AG04450 (cell line): ENCODE measurements around the gene CENPE. TPM values are rescaled to one million over a fixed set of nuclear protein-coding genes. Genes with fewer than 3 reads are reported as not detected.

Source experiments
- CTCF ChIA-PET: fragments of 300-600, 350-600 bp; formaldehyde crosslinking; extraction: SDS; loops from one replicate; lab custom pipeline; 2022; ENCODE audit warnings: antibody characterized with exemption, inconsistent platforms; lab: Charles Lee
- POLR2A ChIA-PET: fragments of 350-600 bp; formaldehyde crosslinking; extraction: SDS; loops from one replicate; lab custom pipeline; 2021; ENCODE audit warnings: antibody characterized with exemption, inconsistent platforms; lab: Yijun Ruan, JAX
- DNase-seq: peaks from one replicate; pipeline ENCODE4 v3.0.0-alpha.2; 2011; ENCODE audit warnings: low read depth, low spot score
- H3K27ac ChIP-seq: one replicate; pipeline ENCODE4 v1.5.1; 2012; ENCODE audit warnings: low read depth, low read length, control low read depth
- H3K27me3 ChIP-seq: one replicate; pipeline ENCODE4 v1.6.0; 2012; ENCODE audit warnings: low read length; ENCODE audit not compliant: control insufficient read depth, insufficient read depth
- H3K4me3 ChIP-seq: 2 replicates; pipeline ENCODE4 v1.5.1; 2011; ENCODE audit warnings: mild to moderate bottlenecking, low read depth, low read length, control low read depth
- H3K9me3 ChIP-seq: 2 replicates; pipeline ENCODE4 v1.5.1; 2012; ENCODE audit warnings: low read length; ENCODE audit not compliant: control insufficient read depth, insufficient read depth
- polyA plus RNA-seq: library from polyadenylated mRNA; depleted of rRNA; stranded (reverse); fragments of >200 nt; gene quantifications from 2 replicates; pipeline ENCODE4 v1.2.3, GENCODE V29; 2011
- TF ChIP-seq, protein P1 (sequence below): IDR thresholded peaks from 2 replicates; pipeline ENCODE4 v1.5.1; 2011; ENCODE audit warnings: low read depth, low read length, control low read depth, inconsistent platforms

The CENPE gene
- polyA plus RNA-seq, 1 experiment, result 4.5 TPM

DNA sequence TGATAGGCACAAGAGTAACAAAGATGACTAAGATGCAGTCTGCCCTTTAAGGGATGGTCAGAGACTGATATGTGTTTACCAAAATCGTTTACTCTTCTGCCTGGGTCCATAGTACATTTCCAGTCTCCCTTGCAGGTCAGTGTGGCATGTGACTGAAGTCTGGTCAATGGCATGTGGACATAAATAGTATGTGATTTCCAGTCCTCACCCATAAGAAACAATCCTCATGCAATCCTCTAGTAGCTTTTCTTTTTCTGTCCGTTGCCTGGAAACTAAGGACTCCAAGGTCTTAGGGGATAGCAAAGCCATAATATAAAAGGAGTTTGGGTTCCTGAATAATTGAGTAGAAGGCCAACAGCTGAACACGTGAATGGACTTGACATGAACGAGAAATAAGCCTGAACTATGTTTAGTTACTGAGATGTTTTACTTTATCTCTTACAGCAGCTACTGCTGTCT is 122.7 kb downstream of the CENPE start:
- H3K9me3 ChIP-seq, result no peaks in the 10 kb centered on the region
- no peak for DNase-seq
- POLR2A ChIA-PET, result interaction anchor here (1.1 to 1.6 kb wide), 2 partner anchors 206 to 248 kb away, joined by 4 to 5 read pairs; partner anchors contain the start of gene CISD2
- peak overlapping the region; percentile 70 for H3K4me3 ChIP-seq
- no peak overlapping the region for H3K27ac ChIP-seq
- CTCF ChIA-PET, result interaction anchor here (0.8 to 9.6 kb wide), 4 partner anchors 16 to 29 kb away, joined by 3 to 72 read pairs (median 4); no protein-coding TSS in a partner anchor
- no peaks in the 10 kb centered on the region for H3K27me3 ChIP-seq
- TF ChIP-seq, protein P1, sequence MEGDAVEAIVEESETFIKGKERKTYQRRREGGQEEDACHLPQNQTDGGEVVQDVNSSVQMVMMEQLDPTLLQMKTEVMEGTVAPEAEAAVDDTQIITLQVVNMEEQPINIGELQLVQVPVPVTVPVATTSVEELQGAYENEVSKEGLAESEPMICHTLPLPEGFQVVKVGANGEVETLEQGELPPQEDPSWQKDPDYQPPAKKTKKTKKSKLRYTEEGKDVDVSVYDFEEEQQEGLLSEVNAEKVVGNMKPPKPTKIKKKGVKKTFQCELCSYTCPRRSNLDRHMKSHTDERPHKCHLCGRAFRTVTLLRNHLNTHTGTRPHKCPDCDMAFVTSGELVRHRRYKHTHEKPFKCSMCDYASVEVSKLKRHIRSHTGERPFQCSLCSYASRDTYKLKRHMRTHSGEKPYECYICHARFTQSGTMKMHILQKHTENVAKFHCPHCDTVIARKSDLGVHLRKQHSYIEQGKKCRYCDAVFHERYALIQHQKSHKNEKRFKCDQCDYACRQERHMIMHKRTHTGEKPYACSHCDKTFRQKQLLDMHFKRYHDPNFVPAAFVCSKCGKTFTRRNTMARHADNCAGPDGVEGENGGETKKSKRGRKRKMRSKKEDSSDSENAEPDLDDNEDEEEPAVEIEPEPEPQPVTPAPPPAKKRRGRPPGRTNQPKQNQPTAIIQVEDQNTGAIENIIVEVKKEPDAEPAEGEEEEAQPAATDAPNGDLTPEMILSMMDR, result no peak

DNA sequence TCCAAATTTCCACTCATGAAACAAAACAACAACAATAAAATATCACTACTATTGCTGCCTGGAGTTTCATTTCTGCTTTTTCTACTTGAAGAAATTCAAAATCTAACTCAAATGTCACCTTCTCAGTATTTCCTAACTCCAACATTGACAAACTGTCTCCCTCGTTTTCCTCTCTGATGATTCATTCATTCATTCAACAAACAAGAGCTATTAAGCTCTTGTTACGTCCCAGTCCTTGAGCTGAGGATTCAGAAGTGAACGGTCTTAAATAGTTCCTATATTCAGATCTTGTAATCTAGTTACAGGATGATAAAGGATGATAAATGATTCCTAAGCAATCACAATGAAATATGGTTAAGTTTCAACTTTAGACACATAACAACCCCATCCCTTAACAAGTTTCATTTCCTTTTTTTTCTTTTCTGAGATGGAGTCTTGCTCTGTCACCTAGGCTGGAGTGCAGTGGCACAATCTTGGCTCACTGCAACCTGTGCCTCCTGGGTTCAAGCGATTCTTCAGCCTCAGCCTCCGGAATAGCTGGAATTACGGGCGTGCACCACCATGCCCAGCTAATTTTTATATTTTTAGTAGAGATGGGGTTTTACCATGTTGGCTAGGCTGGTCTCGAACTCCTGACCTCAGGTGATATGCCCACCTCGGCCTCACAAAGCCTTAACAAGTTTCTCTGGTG is 123.3 kb downstream of the CENPE start:
- CTCF ChIA-PET, result interaction anchor here (0.8 to 9.6 kb wide), 4 partner anchors 17 to 29 kb away, joined by 3 to 72 read pairs (median 4); no protein-coding TSS in a partner anchor
- TF ChIP-seq, protein P1, result no peak
- Histone ChIP-seq H3K27me3 (no peaks in the 10 kb centered on the region), H3K27ac (no peak overlapping the region), H3K9me3 (no peaks in the 10 kb centered on the region), H3K4me3 (peak overlapping the region; percentile 70; the same call in 1 of the 2 replicates)
- POLR2A ChIA-PET, result interaction anchor here (1.1 to 1.6 kb wide), 2 partner anchors 206 to 247 kb away, joined by 4 to 5 read pairs; partner anchors contain the start of gene CISD2
- no peak for DNase-seq

DNA sequence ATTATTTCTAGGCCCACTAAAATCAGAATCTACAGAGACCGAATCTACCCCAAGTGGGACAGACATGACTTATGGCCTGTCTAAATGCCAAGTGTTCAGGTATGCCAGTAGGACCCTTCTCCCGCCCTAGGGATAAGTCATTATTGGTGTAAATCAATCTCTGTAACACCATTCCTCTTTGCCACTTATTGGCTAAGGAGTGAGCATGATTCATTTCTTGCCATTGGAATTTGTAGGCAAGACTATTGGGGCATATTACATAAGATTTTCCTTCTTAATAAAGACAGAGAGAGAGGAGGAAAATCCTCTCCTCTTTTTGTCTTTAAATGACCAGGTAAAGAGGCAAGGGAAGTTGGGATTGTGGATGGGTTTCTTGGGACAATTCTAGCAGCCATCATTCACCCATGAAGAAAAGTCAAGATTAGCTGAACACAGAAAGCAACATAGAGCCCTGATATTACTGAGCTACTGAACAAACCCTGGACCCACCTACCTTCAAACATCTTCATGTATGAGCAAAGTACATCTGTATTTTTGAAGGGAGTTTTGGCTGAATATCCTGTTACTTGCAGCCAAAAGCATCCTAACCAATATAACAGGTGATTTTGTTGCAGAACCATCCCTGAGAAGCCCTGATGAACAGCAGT is 124.2 kb downstream of the CENPE start:
- Histone ChIP-seq H3K4me3 (no peak overlapping the region), H3K9me3 (no peaks in the 10 kb centered on the region), H3K27ac (no peak overlapping the region), H3K27me3 (no peaks in the 10 kb centered on the region)
- TF ChIP-seq, protein P1, result no peak
- ChIA-PET POLR2A (no interaction called here), CTCF (interaction anchor here (0.5 to 9.6 kb wide), 4 partner anchors 18 to 602 kb away, joined by 4 to 72 read pairs (median 6); no protein-coding TSS in a partner anchor)
- no peak for DNase-seq

DNA sequence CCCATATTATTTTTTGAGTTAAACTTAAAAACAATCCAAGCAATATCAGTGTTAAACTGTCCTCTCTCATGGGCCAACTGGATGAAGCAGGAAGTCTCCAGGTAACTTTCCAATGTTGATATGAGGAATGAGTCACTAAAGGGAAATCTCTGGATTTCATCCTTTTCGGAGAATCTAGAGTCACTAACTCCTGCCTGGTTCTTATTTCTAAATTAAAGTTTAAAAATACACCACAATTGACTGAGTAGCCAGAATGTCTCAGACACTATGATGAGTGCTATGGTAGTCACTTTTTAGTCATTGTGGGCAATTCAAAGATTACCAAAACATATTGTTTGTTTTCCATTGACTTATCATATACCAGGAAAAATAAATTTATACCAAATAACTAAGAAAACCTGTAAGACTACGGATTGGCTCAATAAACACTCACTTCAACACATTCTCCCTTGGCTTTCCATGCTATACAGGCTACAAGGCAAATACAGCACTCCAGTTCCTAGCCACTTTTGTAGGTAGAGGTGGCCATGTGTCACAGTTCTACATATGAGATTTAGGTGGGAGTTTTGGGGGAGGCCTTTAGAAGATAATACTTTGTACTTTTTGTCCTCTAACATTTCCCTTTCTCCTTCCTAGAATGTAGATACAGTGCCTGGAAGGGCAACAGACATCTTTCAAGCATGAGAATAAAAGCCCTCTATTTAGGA is 130.1 kb downstream of the CENPE start:
- Histone ChIP-seq H3K27ac (no peak overlapping the region), H3K9me3 (no peaks in the 10 kb centered on the region), H3K27me3 (no peaks in the 10 kb centered on the region), H3K4me3 (no peak overlapping the region)
- CTCF ChIA-PET, result no interaction called here
- TF ChIP-seq, protein P1, result no peak
- DNase-seq, result no peak
- POLR2A ChIA-PET, result no interaction called here
